Transverse colon (tissue), 4 donors: ENCODE data around the gene SLC30A7. TPM values are rescaled to one million over a fixed set of nuclear protein-coding genes. Genes with fewer than 3 reads are reported as not detected.
"Not testable (repeated sequence)": the region's sequence is repeated elsewhere in the genome, so short reads cannot be mapped to it uniquely, and the experiment has no call there.

Experiments used
- DNase-seq: peaks from one replicate; pipeline ENCODE4 v3.0.0-alpha.2; 2019
- H3K27ac ChIP-seq, 4 donors: fragments of 200-600 bp; sonication (generic); 2 replicates each; pipeline ENCODE4 v1.5.1; 2016 to 2018; ENCODE audit warnings: inconsistent platforms in 4 of 4
- H3K27me3 ChIP-seq: fragments of 200-600 bp; sonication (generic); 2 replicates; pipeline ENCODE4 v1.5.1; 2017; ENCODE audit warnings: inconsistent platforms
- H3K36me3 ChIP-seq, 4 donors: fragments of 200-600 bp; sonication (generic); 2 replicates each; pipeline ENCODE4 v1.5.1; 2017 to 2019; ENCODE audit warnings: inconsistent platforms in 4 of 4
- H3K4me1 ChIP-seq, 4 donors: fragments of 200-600 bp; sonication (generic); 2 replicates each; pipeline ENCODE4 v1.5.1; 2017 to 2020; ENCODE audit warnings: inconsistent platforms in 4 of 4
- H3K4me3 ChIP-seq, 4 donors: fragments of 200-600 bp; sonication (generic); 1 replicate in 1 of 4; 2 replicates in 3 of 4; pipeline versions ENCODE4 v1.5.1 to v1.6.1; 2017 to 2019; ENCODE audit warnings: inconsistent platforms in 4 of 4
- H3K9me3 ChIP-seq, 2 donors: fragments of 200-600 bp; sonication (generic); 2 replicates each; pipeline ENCODE4 v1.5.1; 2017 to 2019; ENCODE audit warnings: inconsistent platforms in 2 of 2
- EP300 ChIP-seq: sonication (generic); formaldehyde crosslinking; IDR thresholded peaks from one replicate; pipeline ENCODE4 v1.6.1; 2017; ENCODE audit warnings: antibody characterized with exemption, low read depth
- POLR2A ChIP-seq: fragments of 450-650 bp; IDR thresholded peaks from one replicate; pipeline ENCODE4 v1.6.1; 2016; ENCODE audit warnings: antibody characterized with exemption, mild to moderate bottlenecking, moderate library complexity
- POLR2AphosphoS5 ChIP-seq, 3 donors: sonication (generic); formaldehyde crosslinking; IDR thresholded peaks; one replicate each; pipeline ENCODE4 v1.6.1; 2016; ENCODE audit warnings: antibody characterized with exemption in 3 of 3
- WGBS, 2 donors: methylation state at CpG; one replicate each; pipeline ENCODE4 v1.1.5; 2018; ENCODE audit warnings: low coverage in 1 of 2; 5-methylcytosine and 5-hydroxymethylcytosine counted together
- in situ Hi-C, 4 donors: fragments of 200-750 bp; cut with MboI; loops; one replicate each; pipeline versions ENCODE4 v1.15.0 to v1.15.1; 2017; ENCODE audit warnings: low sequenced_read_pairs in 3 of 4, low pct_ligation_motif_present in 1 of 4, low pct_unique_long_range_greater_than_20kb in 1 of 4
- intact Hi-C: fragments of 100-400 bp; cut with DNase I; formaldehyde crosslinking; loops from one replicate; pipeline ENCODE4 v1.15.1; 2023; ENCODE audit warnings: low total_unique reads
- total RNA-seq, 4 donors: library from RNA; depleted of rRNA; stranded (reverse); fragments of >200 nt; gene quantifications; one replicate each; pipeline ENCODE4 v1.1.0, GENCODE V29; 2016
- TF ChIP-seq, protein P1 (sequence below), 5 experiments: fragments of 200-600 bp in 3 of 5; fragments of 450-650 bp in 2 of 5; sonication (generic) in 3 of 5; IDR thresholded peaks; 1 replicate in 2 of 5; 2 replicates in 3 of 5; pipeline ENCODE4 v1.5.1; 2016 to 2017; ENCODE audit warnings: antibody characterized with exemption in 5 of 5, inconsistent platforms in 3 of 5, mild to moderate bottlenecking in 2 of 5, moderate library complexity in 1 of 5

The SLC30A7 gene
- total RNA-seq, 4 donors from 2014 or later: 10.1 to 22.7 (median 17.5) TPM

DNA sequence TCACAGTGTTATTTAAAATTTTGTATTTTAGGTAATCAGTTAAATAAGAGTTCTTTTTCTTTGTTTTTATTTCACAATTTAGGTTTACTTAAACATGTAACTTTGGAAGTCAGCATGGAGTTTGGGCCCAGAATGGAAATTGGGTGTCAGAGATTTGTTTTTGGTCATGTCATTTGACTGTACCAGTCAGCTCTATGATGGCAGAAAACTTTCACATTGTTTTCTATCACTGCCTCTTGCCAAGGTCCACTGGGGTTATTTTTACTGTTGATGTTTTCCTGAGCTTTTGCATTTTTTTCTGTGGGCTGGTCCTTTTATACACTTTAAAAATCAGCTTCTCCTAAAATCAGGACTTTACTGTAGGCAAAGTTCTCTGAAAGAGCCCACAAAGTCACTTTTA lies 54.4 kb downstream of the SLC30A7 start:
- intact Hi-C loops: no loop called here
- Histone ChIP-seq H3K36me3 (no peaks in the 10 kb centered on the region), H3K4me1 (peaks cover 11 to 24% (median 13%) of the 10 kb centered on the region in 4 donors), H3K27me3 (no peaks in the 10 kb centered on the region), H3K4me3 (no peak overlapping the region), H3K9me3 (no peaks in the 10 kb centered on the region), H3K27ac (no peak overlapping the region)
- DNase-seq: no peak
- TF ChIP-seq, protein P1, sequence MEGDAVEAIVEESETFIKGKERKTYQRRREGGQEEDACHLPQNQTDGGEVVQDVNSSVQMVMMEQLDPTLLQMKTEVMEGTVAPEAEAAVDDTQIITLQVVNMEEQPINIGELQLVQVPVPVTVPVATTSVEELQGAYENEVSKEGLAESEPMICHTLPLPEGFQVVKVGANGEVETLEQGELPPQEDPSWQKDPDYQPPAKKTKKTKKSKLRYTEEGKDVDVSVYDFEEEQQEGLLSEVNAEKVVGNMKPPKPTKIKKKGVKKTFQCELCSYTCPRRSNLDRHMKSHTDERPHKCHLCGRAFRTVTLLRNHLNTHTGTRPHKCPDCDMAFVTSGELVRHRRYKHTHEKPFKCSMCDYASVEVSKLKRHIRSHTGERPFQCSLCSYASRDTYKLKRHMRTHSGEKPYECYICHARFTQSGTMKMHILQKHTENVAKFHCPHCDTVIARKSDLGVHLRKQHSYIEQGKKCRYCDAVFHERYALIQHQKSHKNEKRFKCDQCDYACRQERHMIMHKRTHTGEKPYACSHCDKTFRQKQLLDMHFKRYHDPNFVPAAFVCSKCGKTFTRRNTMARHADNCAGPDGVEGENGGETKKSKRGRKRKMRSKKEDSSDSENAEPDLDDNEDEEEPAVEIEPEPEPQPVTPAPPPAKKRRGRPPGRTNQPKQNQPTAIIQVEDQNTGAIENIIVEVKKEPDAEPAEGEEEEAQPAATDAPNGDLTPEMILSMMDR (IDR thresholded peaks at IDR 0.05): no peak
- TF ChIP-seq POLR2A (no peak), POLR2AphosphoS5 (IDR thresholded peaks at IDR 0.05) (no peak), EP300 (no peak)
- in situ Hi-C loops: no loop called here

DNA sequence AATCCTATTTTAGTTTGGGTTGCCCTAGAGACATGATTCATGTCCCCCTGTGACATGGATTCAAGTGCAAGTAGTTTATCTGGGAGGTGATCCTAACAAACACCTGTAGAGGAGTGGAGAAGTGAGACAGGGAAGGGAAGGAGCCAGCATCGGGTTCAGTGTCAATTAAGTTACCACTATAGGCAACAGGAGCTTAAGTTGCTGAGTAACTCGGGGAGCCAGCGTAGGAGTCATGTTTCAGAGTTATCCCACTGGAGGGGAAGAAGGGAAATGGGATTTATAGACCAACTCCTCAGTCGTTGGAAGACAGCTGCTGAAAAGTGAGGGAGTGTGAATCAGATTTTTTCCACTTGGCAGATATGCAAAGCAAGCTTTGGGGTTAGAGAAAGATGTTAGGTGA lies 54.9 kb downstream of the SLC30A7 start:
- H3K4me3 ChIP-seq: no peak overlapping the region
- H3K27ac ChIP-seq: no peak overlapping the region
- H3K4me1 ChIP-seq: peaks cover 11 to 29% (median 13%) of the 10 kb centered on the region in 4 donors
- intact Hi-C loops (no loop called here), in situ Hi-C loops (no loop called here)
- H3K27me3 ChIP-seq: no peaks in the 10 kb centered on the region
- no peaks in the 10 kb centered on the region for H3K36me3 ChIP-seq
- no peak for DNase-seq
- no peaks in the 10 kb centered on the region for H3K9me3 ChIP-seq
- no peak for TF ChIP-seq POLR2A
- TF ChIP-seq POLR2AphosphoS5 (IDR thresholded peaks at IDR 0.05): no peak
- no peak for TF ChIP-seq EP300
- TF ChIP-seq, protein P1 (IDR thresholded peaks at IDR 0.05): no peak
- WGBS, 2 donors: 43 to 69% methylated on average over 4 of the region's 4 CpGs

DNA sequence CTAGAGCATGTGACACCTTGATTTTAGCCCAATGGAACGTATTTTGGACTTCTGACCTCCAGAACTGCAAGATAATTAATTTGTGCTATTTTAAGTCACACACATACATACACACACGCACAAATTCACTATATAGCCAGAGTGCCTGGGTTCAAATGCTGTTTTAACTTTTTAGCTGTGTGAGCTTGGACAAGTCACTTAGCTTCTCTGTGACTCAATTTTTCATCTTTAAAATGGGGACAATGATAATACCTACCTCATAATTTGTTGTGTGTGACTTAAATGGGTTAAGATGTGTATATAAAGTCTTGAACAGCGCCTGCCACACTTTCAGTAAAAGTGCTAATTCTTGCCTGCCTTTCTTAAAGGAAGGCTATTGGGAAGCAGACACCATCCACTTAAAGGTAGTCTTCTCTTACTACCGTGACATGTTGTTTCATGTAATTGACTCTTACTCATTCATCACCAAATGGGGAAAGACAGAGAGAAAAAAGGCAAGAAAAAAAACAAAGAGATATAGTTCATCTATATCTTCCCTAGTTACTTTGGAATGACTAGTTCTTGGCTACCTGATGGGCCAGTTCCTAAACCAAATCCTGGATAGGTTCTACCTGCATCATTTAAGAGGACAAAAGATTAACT lies 56.3 kb downstream of the SLC30A7 start:
- Histone ChIP-seq H3K27me3 (no peaks in the 10 kb centered on the region), H3K4me3 (no peak overlapping the region), H3K4me1 (peaks cover 11 to 30% (median 13%) of the 10 kb centered on the region in 4 donors), H3K36me3 (no peaks in the 10 kb centered on the region), H3K27ac (no peak overlapping the region), H3K9me3 (no peaks in the 10 kb centered on the region)
- 96 to 97% methylated on average over 4 of the region's 4 CpGs for WGBS, 2 donors
- TF ChIP-seq EP300 (no peak), POLR2AphosphoS5 (IDR thresholded peaks at IDR 0.05) (no peak), POLR2A (no peak)
- TF ChIP-seq, protein P1 (IDR thresholded peaks at IDR 0.05): no peak
- no peak for DNase-seq
- intact Hi-C loops (no loop called here), in situ Hi-C loops (no loop called here)

DNA sequence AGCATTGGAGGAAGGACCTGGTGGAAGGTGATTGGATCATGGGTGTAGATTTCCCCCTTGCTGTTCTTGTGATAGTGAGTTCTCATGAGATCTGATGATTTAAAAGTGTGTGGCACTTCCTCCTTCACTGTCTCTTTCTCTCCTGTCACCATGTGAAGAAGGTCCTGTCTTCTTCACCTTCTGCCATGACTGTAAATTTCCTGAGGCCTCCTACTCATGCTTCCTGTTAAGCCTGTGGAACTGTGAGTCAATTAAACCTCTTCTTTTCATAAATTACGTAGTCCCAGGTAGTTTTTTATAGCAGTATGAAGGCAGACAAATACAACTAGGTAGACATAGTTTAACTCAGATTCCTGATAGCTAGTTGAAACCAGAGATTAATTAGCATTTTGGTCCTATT lies 57.1 kb downstream of the SLC30A7 start:
- H3K27me3 ChIP-seq, H3K4me3 ChIP-seq, in situ Hi-C loops, DNase-seq, H3K36me3 ChIP-seq, intact Hi-C loops, H3K27ac ChIP-seq, H3K9me3 ChIP-seq: not testable (repeated sequence)
- H3K4me1 ChIP-seq: peaks cover 11 to 30% (median 13%) of the 10 kb centered on the region in 4 donors
- WGBS, 2 donors: 67 to 88% methylated on average over 1 of the region's 1 CpG
